ENCODE measurements around the gene ADAM10.
"Not testable (repeated sequence)": the region's sequence is repeated elsewhere in the genome, so short reads cannot be mapped to it uniquely, and the experiment has no call there.

Gene ADAM10

DNA sequence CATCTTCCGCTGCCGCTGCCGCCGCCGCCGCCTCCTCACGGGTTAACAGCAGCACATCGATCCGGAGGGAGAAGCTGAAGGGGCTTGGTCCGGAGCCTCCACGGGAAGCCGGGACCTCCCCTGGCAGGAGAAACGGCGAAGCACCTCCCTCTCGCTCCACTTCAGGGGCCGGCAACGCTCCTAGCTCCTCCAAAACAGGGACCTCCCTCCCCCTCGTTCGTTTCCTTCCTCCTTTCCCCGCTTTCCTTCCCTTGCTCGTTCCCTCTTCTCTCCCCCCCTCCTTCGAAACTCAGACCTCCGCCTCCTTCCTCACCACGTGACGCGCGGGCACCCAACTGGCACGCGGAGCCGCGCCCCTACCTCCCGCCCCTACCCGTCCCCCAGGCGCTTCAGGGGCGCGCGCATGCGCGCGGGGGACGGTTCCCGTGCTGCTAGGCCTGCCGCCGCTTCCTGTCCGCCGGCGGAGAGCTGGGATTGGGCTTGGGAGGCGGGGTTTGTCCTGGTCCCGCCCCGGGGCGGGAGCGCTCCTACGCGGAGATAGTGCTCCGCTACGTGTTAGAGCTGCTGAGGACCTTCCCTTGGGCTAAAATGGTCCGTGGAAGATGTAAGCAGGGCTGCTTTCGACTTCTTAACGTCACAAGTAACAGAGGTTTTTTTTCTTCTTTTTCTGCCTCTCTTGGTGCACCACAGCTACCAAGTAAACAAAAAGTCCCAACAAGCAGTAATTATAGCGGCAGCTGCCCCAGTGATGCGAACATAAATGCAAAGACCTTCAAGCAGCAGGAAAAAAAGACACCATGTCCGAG is at the start of gene ADAM10:
Gene ADAM10 (minus strand): TSS at position 176 of the 806 bp plus-strand sequence. CDS start 173 bp downstream, at position 3.
- in situ Hi-C loops (cut with HindIII; ENCODE audit: low sequenced_read_pairs) = no loop called here

DNA sequence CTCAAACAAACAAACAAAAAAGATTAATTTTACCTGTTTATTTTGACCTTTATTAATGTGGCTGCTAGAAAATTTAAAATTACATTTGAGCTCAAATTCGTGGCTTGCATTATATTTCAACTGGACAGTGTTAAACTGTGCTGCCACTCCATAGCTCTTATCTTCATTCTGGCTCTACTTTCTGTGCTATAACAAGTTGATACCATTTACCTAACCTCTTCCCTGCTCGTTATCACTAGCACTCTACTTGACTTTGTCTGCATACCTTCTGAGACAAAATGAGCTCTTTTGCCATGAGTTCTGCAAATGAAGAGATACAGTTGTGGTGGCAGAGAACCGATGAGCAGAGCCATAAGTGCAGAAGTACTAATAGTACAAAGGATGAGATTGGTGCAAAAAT is 48.0 kb upstream of the ADAM10 start:
- in situ Hi-C loops (cut with HindIII; ENCODE audit: low sequenced_read_pairs) = no loop called here

- in situ Hi-C loops (cut with HindIII; ENCODE audit: low sequenced_read_pairs) = no loop called here
Measured at GRCh38 chr15:58795825-58796224, 46.3 kb upstream of the ADAM10 start.

DNA sequence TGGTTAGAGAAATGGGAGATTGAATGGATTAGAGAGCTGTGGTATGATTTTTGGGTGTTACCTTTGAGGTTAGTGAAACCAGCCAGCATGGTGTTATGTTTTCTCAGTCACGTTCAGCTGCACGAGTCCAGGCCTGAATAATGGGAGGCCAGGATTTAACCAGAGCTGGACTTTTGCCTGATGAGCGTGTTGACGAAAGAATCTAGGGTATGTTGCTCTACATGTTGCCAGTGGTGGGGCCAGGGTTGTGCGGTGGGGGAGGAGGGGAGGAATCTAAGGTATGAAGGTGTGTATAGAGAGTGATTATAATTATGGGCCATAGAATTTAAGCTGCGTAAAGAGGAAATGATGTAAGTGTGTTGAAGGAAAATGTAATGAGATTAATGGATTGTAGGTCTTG is 44.4 kb upstream of the ADAM10 start:
- in situ Hi-C loops (cut with HindIII; ENCODE audit: low sequenced_read_pairs) = no loop called here

DNA sequence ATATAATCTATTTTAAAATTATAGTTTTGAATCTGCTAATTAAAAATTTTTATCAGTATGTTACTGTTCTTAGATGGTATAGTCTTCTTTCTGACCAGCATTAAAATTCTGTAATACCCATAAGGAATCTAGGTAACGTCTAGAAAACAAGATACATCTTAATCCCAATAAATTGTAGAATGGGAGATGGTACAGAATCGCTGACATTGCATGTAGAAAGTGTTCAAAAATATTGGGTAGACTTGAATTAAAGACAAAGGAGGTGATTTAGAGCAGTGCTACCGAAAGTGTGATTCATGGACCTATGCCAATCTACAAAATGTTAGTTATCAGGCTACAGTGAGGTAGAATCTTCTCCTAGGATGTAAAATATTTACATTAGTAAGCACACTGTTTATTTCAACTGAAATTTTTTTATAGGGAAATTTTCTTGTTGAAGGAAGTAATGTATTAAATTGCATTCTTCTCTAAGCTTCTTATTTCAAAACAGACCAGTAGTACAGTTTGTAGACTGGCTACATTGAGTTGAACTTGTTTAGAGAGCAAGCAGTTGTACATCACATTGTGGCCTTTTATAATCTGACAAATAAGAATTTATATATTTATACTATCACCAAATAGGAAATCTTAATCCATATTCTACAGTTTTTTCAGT is 38.7 kb upstream of the ADAM10 start:
- in situ Hi-C loops (cut with HindIII; ENCODE audit: low sequenced_read_pairs) = no loop called here

DNA sequence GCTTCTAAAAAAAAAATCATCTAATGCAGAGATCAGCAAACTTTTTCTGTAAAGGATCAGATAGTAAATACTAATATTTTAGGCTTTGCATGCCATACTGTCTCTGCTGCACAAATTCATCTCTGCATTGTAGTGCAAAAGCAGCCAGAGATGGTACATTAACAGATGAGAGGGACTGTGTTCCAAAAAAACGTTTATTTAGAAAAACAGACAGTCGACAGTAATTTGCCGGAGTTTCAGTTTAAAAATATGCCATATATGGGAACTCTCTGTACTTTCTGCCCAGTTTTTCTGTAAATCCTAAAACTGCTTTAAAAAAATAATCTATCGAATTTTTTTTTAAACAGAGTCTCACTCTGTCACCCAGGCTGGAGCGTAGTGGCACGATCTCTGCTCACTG is 35.8 kb upstream of the ADAM10 start:
- in situ Hi-C loops (cut with HindIII; ENCODE audit: low sequenced_read_pairs) = no loop called here

- in situ Hi-C loops (cut with HindIII; ENCODE audit: low sequenced_read_pairs) = no loop called here
Measured at GRCh38 chr15:58779554-58779953, 30.0 kb upstream of the ADAM10 start.

GRCh38 chr15:58777107-58777506 is 27.6 kb upstream of the ADAM10 start:
- in situ Hi-C loops (cut with HindIII; ENCODE audit: low sequenced_read_pairs) = no loop called here

GRCh38 chr15:58775402-58775801 is 25.9 kb upstream of the ADAM10 start:
- in situ Hi-C loops (cut with HindIII; ENCODE audit: low sequenced_read_pairs) = no loop called here

GRCh38 chr15:58773024-58773423 is 23.5 kb upstream of the ADAM10 start:
- in situ Hi-C loops (cut with HindIII; ENCODE audit: low sequenced_read_pairs) = no loop called here

GRCh38 chr15:58771621-58772250 is 22.2 kb upstream of the ADAM10 start:
- in situ Hi-C loops (cut with HindIII; ENCODE audit: low sequenced_read_pairs) = no loop called here

DNA sequence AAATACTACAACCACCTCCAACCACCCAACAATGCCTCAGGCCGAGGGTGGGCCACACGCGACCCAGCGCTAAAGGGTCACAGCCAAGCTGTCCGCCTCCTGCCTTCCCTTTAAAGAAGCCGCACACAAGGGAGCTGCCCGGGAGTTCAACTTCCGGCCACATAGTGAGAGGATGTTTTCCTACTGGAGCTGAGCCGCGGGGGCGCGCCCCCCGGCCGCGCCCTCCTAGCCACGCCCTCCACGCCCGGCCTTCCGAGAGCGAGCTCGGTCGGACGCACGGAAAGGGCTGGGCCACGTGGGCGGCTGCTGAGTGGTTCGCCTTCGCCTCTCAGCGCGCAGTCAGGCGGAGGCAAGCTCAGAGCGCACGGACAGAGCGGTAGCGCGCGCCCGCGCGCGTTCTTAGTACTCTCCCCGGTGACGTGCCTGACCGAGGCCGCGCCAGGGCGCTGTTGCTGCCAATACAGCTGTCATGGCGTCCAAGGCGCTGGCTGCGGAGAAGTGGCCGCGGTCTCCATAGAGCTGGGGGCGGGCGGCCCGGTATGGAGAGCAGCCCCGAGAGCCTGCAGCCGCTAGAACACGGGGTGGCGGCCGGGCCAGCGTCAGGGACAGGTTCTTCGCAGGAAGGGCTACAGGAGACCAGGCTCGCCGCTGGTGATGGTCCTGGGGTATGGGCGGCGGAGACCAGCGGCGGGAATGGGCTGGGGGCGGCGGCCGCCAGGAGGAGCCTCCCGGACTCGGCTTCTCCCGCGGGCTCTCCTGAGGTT is 21.5 kb upstream of the ADAM10 start, which contains the start of gene MINDY2:
Gene MINDY2 (plus strand): TSS at position 446 of the 764 bp plus-strand sequence. CDS start 94 bp downstream, at position 540.
- in situ Hi-C loops (cut with HindIII; ENCODE audit: low sequenced_read_pairs) = no loop called here

DNA sequence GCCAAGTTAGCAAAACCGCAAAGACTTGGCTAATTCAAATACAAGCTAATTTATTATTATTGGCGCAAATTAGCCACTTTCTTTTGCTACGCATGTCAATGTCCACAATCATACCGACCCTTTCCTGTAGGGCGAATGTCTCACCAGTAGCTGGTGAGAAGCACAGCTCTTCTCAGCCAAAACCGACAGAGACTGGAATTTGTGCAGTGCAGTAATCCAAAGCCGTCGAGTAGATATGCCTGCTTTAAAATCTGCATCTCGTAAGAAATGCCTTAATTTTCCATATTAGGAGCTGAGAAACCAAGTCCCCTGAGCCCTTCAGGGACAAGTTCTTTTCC is 21.0 kb upstream of the ADAM10 start:
- in situ Hi-C loops (cut with HindIII; ENCODE audit: low sequenced_read_pairs) = no loop called here

DNA sequence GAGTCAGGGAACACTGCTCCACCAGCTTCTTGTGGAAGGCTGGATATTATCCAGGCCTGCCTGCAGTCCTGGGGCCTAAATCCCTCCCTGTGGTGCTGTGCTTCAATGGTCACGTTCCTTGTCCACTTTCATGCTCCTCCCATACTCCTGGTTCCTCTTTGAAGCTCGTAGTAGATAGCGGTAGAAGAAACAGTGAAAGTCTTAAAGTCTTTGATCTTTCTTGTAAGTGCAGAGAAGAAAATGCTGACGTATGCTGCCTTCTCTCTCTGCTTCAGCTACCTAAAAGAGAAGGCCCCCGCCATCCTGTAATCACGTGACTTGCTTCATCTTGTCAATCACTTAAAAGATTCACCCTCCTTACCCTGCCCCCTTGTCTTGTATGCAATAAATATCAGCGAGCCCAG is 19.1 kb upstream of the ADAM10 start:
- in situ Hi-C loops (cut with HindIII; ENCODE audit: low sequenced_read_pairs) = not testable (repeated sequence)

GRCh38 chr15:58766290-58766689 is 16.8 kb upstream of the ADAM10 start:
- in situ Hi-C loops (cut with HindIII; ENCODE audit: low sequenced_read_pairs) = no loop called here

DNA sequence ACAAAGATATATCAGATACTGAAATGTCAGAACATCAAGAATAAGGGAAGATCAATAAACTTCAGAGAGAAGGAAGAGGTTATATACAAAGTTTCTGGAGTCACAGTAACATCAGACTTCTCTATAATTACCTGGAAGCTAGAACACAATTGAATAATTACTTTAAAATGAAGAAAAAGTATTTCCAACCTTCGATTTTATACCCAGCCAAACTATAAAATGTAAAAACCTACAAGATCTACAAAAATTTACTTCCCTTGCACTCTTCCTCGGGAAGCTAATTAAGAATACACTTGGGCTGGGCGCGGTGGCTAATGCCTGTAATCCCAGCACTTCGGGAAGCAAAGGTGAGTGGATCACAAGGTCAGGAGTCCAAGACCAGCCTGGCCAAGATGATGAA is 15.0 kb upstream of the ADAM10 start:
- in situ Hi-C loops (cut with HindIII; ENCODE audit: low sequenced_read_pairs) = no loop called here

DNA sequence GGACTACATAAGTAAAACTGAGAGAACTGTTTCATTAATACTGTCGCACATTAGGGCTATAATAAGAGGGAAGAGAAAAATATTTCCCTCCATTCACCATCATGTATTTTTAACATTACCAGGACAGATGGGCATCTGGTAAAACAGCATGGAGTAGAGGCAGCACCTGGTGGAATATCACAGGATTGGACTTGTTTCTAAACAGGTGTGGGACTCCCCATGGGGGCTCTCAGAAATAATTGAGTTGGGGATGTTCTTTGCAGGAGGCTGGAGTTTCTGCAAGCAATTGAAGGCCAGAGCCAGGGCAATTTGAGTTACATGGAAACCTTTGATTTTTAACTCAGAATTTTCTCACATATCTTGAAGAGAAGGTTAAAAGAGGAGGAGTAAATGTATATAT is 13.2 kb upstream of the ADAM10 start:
- in situ Hi-C loops (cut with HindIII; ENCODE audit: low sequenced_read_pairs) = no loop called here

GRCh38 chr15:58762285-58762684 is 12.8 kb upstream of the ADAM10 start:
- in situ Hi-C loops (cut with HindIII; ENCODE audit: low sequenced_read_pairs) = no loop called here

GRCh38 chr15:58761010-58761388 is 11.5 kb upstream of the ADAM10 start:
- in situ Hi-C loops (cut with HindIII; ENCODE audit: low sequenced_read_pairs) = no loop called here

DNA sequence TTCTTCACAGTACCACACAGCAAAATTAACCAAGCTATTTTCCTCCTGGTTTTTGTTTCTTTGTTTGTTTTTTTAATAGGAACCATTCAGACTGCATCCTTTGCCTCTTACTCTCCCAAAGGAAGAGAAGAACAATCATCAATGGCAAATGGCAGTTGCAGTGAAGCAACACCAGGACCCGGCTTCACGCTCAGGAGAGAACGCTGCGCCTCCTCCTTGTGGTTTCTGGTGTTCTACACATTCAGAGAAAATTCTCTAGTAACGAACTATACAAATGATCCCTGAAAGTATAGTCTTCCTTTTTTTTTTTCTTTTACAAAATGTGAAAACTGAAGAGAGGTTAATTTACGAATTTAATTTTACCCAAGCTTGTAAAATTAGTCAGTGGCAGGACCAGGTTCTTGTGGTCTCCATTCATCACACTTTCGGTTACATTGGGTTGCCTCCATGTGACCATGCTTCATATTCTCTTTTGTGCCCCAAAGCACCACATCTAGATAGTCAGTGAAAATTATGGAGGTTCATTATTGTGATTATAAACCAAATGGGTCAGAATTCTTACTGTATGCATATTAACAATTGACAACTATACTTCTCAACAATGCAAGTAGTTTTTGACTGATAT is 11.0 kb upstream of the ADAM10 start:
- in situ Hi-C loops (cut with HindIII; ENCODE audit: low sequenced_read_pairs) = no loop called here

DNA sequence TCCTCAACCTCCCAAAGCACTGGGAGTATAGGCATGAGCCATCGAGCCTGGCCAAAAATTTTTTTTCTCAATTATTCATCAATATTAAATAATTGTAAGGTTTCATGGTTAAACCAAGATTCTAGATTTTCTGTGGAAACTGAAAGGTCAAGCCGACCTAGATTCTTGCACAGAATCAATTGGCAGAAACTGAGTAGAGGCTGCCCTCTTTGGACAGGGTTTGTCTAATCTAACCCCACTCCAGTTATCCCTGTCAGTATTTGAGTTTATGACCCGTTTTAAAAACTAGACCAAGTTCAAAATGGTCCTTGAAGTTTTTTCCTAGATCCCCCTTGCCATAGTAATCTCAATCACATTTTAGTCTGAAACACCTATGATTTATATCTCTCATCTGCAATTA is 8.6 kb upstream of the ADAM10 start:
- in situ Hi-C loops (cut with HindIII; ENCODE audit: low sequenced_read_pairs) = no loop called here

Measured in endothelial cell of hepatic sinusoid (primary cell).